ENCODE results near the gene SMIM13. TPM values are rescaled to one million over a fixed set of nuclear protein-coding genes. Genes with fewer than 3 reads are reported as not detected.

The SMIM13 gene
- polyA plus RNA-seq (2012; ENCODE audit: insufficient read length, low read depth), result 27.7 TPM

DNA sequence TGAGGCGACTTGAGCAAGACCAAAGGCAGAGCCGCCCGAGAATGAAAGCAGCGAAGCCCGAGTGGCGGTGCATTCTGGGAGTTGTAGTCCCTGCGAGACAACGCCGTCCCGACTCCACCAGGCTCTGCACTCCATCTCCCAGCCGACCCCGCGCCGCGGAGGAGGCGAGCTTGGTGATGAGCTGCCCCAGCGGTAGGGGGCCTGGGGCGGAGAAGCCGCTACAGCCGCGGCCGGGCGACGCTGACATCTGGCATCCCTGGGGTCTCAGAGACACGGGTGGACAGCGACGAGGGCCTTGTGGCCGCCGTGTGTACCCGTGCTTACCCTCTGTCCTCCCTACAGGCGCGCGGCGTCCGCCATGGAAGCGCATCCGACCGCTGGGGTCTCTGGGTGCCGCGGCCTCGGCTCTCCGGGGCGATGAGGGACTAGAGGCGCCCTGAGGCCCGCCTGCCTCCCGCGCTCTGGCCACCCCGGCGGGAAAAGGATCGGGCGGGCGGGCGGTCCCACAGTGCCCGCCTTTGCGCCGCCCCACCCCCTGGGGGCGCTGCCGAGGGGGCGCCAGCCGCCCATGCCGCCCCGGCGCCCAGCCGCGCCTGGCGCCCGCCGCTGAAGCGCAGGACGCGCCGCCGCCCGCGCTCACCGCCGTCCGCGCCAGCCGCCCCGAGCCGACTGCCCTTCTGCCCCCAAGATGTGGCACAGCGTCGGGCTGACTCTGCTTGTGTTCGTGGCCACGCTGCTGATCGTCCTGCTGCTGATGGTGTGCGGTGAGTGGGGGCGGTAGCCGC is at the start of gene SMIM13:
Gene SMIM13 (plus strand): TSS at position 209 of the 785 bp plus-strand sequence. CDS start 480 bp downstream, at position 689.
- peak; percentile 66 for TF ChIP-seq FOXP2 (optimal IDR thresholded peaks at IDR 0.05; ENCODE audit: borderline replicate concordance, extremely low read depth, extremely low read length, insufficient read depth)
- TF ChIP-seq SIN3A (IDR thresholded peaks at IDR 0.05; ENCODE audit: borderline replicate concordance, insufficient read depth, low read length), result no peak
- peak; percentile 76; the same call in 1 of the 2 replicates for TF ChIP-seq TAF1 (IDR thresholded peaks at IDR 0.05; ENCODE audit: borderline replicate concordance, insufficient read depth, low read length)
- TF ChIP-seq, protein P1, sequence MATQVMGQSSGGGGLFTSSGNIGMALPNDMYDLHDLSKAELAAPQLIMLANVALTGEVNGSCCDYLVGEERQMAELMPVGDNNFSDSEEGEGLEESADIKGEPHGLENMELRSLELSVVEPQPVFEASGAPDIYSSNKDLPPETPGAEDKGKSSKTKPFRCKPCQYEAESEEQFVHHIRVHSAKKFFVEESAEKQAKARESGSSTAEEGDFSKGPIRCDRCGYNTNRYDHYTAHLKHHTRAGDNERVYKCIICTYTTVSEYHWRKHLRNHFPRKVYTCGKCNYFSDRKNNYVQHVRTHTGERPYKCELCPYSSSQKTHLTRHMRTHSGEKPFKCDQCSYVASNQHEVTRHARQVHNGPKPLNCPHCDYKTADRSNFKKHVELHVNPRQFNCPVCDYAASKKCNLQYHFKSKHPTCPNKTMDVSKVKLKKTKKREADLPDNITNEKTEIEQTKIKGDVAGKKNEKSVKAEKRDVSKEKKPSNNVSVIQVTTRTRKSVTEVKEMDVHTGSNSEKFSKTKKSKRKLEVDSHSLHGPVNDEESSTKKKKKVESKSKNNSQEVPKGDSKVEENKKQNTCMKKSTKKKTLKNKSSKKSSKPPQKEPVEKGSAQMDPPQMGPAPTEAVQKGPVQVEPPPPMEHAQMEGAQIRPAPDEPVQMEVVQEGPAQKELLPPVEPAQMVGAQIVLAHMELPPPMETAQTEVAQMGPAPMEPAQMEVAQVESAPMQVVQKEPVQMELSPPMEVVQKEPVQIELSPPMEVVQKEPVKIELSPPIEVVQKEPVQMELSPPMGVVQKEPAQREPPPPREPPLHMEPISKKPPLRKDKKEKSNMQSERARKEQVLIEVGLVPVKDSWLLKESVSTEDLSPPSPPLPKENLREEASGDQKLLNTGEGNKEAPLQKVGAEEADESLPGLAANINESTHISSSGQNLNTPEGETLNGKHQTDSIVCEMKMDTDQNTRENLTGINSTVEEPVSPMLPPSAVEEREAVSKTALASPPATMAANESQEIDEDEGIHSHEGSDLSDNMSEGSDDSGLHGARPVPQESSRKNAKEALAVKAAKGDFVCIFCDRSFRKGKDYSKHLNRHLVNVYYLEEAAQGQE (IDR thresholded peaks at IDR 0.05; ENCODE audit: insufficient read depth in 1 of 2, low read depth in 2 of 2, low read length in 2 of 2), result peak in 1 of 2 experiments; percentile 46; a peak in 2 of 4 replicates
- no peak; the same call in none of the 2 replicates for TF ChIP-seq POLR2AphosphoS5 (IDR thresholded peaks at IDR 0.05; ENCODE audit: low read depth, low read length)

DNA sequence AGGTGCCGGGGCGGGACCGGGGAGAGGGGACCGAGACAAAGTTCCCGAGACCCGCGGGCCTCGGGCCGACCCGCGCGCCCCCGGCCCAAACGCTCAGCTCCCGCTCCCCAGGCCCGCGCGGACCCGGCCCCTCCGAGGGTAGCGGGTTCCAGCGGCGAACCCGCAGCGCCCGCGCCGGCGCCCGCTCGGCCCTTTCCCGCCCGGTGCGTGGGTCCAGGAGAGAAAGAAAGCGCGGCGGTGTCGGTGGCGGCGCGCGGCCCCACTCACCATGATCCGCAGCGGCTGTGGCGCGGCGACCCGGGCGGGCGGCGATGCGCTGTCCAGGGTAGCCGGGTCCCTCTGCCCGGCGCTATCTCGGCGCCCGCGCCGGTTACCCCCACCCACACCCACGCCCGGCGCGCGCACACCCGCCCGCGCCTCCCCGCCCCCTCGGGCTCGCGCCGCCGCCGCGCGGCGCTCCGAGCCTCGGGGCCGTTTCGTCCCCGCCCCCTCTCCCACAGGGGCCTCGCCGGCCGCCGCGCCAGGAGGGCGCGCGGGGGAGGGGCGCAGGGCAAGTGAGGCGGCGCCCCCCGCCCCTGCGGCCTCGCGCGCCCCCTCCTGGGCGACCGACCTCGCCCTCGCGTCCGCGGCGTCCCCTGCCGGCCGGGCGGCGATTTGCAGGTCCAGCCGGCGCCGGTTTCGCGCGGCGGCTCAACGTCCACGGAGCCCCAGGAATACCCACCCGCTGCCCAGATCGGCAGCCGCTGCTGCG is 49.5 kb upstream of the SMIM13 start, which contains the start of gene ELOVL2:
Gene ELOVL2 (minus strand): TSS at position 345 of the 751 bp plus-strand sequence. CDS start 75 bp downstream, at position 270.
- peak; percentile 82 for TF ChIP-seq FOXP2 (optimal IDR thresholded peaks at IDR 0.05; ENCODE audit: borderline replicate concordance, extremely low read depth, extremely low read length, insufficient read depth)
- TF ChIP-seq POLR2AphosphoS5 (IDR thresholded peaks at IDR 0.05; ENCODE audit: low read depth, low read length), result no peak
- no peak for TF ChIP-seq TAF1 (IDR thresholded peaks at IDR 0.05; ENCODE audit: borderline replicate concordance, insufficient read depth, low read length)
- TF ChIP-seq, protein P1 (IDR thresholded peaks at IDR 0.05; ENCODE audit: insufficient read depth in 1 of 2, low read depth in 2 of 2, low read length in 2 of 2), result peak; percentile 84 to 92
- TF ChIP-seq SIN3A (IDR thresholded peaks at IDR 0.05; ENCODE audit: borderline replicate concordance, insufficient read depth, low read length), result no peak

DNA sequence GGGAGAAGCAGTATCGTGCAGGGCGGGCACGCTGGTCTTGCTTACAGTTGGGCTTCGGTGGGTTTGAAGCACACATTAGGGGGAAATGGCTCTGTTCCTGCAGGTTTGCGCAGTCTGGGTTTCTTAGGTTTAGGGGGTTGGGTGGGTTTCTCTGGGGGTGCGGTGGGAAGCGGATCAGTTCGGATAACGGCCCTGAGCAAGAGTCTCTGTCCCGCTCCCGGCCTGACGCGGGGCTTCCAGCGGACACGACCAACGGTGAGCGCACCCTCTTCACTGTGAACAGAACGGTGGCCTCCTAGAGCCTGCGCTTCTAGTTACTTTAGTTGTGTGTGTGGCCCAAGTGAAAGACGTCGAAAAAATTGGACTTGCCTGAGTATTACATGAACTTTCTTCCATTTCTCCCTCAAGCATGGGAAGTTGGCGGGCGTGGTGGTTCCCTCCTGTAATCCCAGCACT is 48.9 kb upstream of the SMIM13 start:
- TF ChIP-seq SIN3A (IDR thresholded peaks at IDR 0.05; ENCODE audit: borderline replicate concordance, insufficient read depth, low read length) (no peak), POLR2AphosphoS5 (IDR thresholded peaks at IDR 0.05; ENCODE audit: low read depth, low read length) (no peak), TAF1 (IDR thresholded peaks at IDR 0.05; ENCODE audit: borderline replicate concordance, insufficient read depth, low read length) (no peak), FOXP2 (optimal IDR thresholded peaks at IDR 0.05; ENCODE audit: borderline replicate concordance, extremely low read depth, extremely low read length, insufficient read depth) (no peak)
- TF ChIP-seq, protein P1 (IDR thresholded peaks at IDR 0.05; ENCODE audit: insufficient read depth in 1 of 2, low read depth in 2 of 2, low read length in 2 of 2), result no peak

DNA sequence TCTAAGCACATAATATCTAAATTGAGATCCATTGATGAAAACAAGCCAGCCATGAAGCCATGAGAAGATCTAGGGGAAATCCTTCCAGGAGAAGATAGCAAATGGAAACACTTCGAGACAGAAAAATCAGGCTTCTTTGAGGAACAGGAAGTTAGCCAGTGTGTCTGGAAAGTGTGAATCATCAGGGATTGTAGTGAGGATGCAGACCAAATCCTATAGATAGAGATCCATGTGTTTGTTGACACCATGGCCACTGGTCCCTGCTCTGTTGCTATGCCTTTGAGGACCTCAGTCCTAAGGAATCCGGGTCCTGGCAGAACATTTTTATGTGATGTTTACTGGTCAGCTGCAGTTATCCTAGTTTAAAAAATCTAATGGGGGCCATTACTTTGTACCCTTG is 42.9 kb upstream of the SMIM13 start:
- TF ChIP-seq FOXP2 (optimal IDR thresholded peaks at IDR 0.05; ENCODE audit: borderline replicate concordance, extremely low read depth, extremely low read length, insufficient read depth), result peak; percentile 36
- TF ChIP-seq, protein P1 (IDR thresholded peaks at IDR 0.05; ENCODE audit: insufficient read depth in 1 of 2, low read depth in 2 of 2, low read length in 2 of 2), result no peak
- no peak for TF ChIP-seq TAF1 (IDR thresholded peaks at IDR 0.05; ENCODE audit: borderline replicate concordance, insufficient read depth, low read length)
